HepG2 (cell line): Measurements from ENCODE around the gene DGCR2. TPM values are rescaled to one million over a fixed set of nuclear protein-coding genes. Genes with fewer than 3 reads are reported as not detected.

Experiments used
- BRF2 ChIP-seq: sonication (generic); formaldehyde crosslinking; IDR thresholded peaks from 2 replicates; pipeline ENCODE4 v1.8.1; 2022; ENCODE audit warnings: mild to moderate bottlenecking, missing genetic modification reagents
- CREBL2 ChIP-seq: sonication (generic); formaldehyde crosslinking; IDR thresholded peaks from 2 replicates; pipeline ENCODE4 v1.8.1; 2023; ENCODE audit warnings: missing genetic modification reagents, mild to moderate bottlenecking, borderline replicate concordance
- ELF4 ChIP-seq: sonication (generic); formaldehyde crosslinking; IDR thresholded peaks from 2 replicates; pipeline ENCODE4 v1.5.0; 2020; ENCODE audit warnings: missing genetic modification reagents, mild to moderate bottlenecking, moderate library complexity, borderline replicate concordance
- KDM1A ChIP-seq: IDR thresholded peaks from 2 replicates; pipeline ENCODE4 v1.6.1; 2016; ENCODE audit warnings: missing compliant biosample characterization
- MBNL3 ChIP-seq: fragments of 250-450 bp; sonication (Bioruptor Pico); conservative IDR thresholded peaks from 2 replicates; pipeline ENCODE4 v1.8.0; 2022; ENCODE audit warnings: mild to moderate bottlenecking, inconsistent platforms
- POLR2A ChIP-seq, 2 experiments: IDR thresholded peaks; 2 replicates each; pipeline ENCODE4 v1.6.1; 2011; ENCODE audit warnings: low read depth in 2 of 2, low read length in 2 of 2, mild to moderate bottlenecking in 1 of 2, moderate library complexity in 1 of 2; ENCODE audit not compliant: insufficient read depth in 1 of 2
- RBAK ChIP-seq: sonication (generic); formaldehyde crosslinking; IDR thresholded peaks from 2 replicates; pipeline ENCODE4 v1.5.1; 2020; ENCODE audit warnings: mild to moderate bottlenecking, missing genetic modification reagents
- RBFOX2 ChIP-seq: fragments of 200-400 bp; formaldehyde crosslinking; IDR thresholded peaks from 2 replicates; pipeline ENCODE4 v1.6.1; 2017; ENCODE audit warnings: low read depth, mild to moderate bottlenecking, low read length
- SIN3A ChIP-seq: IDR thresholded peaks from 2 replicates; pipeline ENCODE4 v1.6.1; 2011; ENCODE audit warnings: low read depth, mild to moderate bottlenecking, control low read depth, low read length, borderline replicate concordance
- SMARCC2 ChIP-seq: fragments of 450-650 bp; IDR thresholded peaks from 2 replicates; pipeline ENCODE4 v1.6.1; 2017; ENCODE audit warnings: antibody characterized with exemption, mild to moderate bottlenecking
- TCF12 ChIP-seq, 2 experiments: fragments of 450-650 bp in 1 of 2; sonication (generic) in 1 of 2; formaldehyde crosslinking in 1 of 2; IDR thresholded peaks; 2 replicates each; pipeline versions ENCODE4 v1.6.1 to v1.8.0; 2017 to 2022; ENCODE audit warnings: antibody characterized with exemption in 1 of 2, mild to moderate bottlenecking in 1 of 2, missing genetic modification reagents in 1 of 2, moderate library complexity in 1 of 2
- THAP7 ChIP-seq: sonication (generic); formaldehyde crosslinking; IDR thresholded peaks from 2 replicates; pipeline ENCODE4 v1.8.1; 2023; ENCODE audit warnings: mild to moderate bottlenecking, missing genetic modification reagents
- ZNF10 ChIP-seq: sonication (generic); formaldehyde crosslinking; IDR thresholded peaks from 2 replicates; pipeline ENCODE4 v1.4.0; 2020; ENCODE audit warnings: mild to moderate bottlenecking, low read depth, missing genetic modification reagents, borderline replicate concordance
- ZNF180 ChIP-seq: sonication (generic); formaldehyde crosslinking; IDR thresholded peaks from 2 replicates; pipeline ENCODE4 v1.4.0; 2020; ENCODE audit warnings: low read depth, missing genetic modification reagents, borderline replicate concordance
- ZNF326 ChIP-seq: sonication (generic); formaldehyde crosslinking; IDR thresholded peaks from 2 replicates; pipeline ENCODE4 v1.4.0; 2020; ENCODE audit warnings: missing genetic modification reagents, borderline replicate concordance
- ZNF329 ChIP-seq: sonication (generic); formaldehyde crosslinking; IDR thresholded peaks from 2 replicates; pipeline ENCODE4 v1.9.0; 2021; ENCODE audit warnings: low read depth, mild to moderate bottlenecking, missing genetic modification reagents
- ZNF441 ChIP-seq: sonication (generic); formaldehyde crosslinking; IDR thresholded peaks from 2 replicates; pipeline ENCODE4 v1.7.0; 2021; ENCODE audit warnings: missing genetic modification reagents, borderline replicate concordance
- ZNF512B ChIP-seq: sonication (generic); formaldehyde crosslinking; IDR thresholded peaks from 2 replicates; pipeline ENCODE4 v1.5.1; 2020; ENCODE audit warnings: missing genetic modification reagents, mild to moderate bottlenecking, borderline replicate concordance
- ZNF766 ChIP-seq: sonication (generic); formaldehyde crosslinking; IDR thresholded peaks from 2 replicates; pipeline ENCODE4 v1.5.0; 2020; ENCODE audit warnings: missing genetic modification reagents, borderline replicate concordance
- ZNF777 ChIP-seq: sonication (generic); formaldehyde crosslinking; IDR thresholded peaks from 2 replicates; pipeline ENCODE4 v1.4.0; 2020; ENCODE audit warnings: missing genetic modification reagents
- ZZZ3 ChIP-seq: sonication (generic); formaldehyde crosslinking; IDR thresholded peaks from 2 replicates; pipeline ENCODE4 v1.4.0; 2020; ENCODE audit warnings: missing genetic modification reagents, mild to moderate bottlenecking, borderline replicate concordance
- polyA plus RNA-seq, 8 experiments: library from polyadenylated mRNA; depleted of rRNA in 3 of 8; stranded (reverse) in 7 of 8; unstranded in 1 of 8; fragments of >200 nt; fragmentation: Illumina TruSeq in 4 of 8; extraction: Trizol in 4 of 8; gene quantifications; 2 replicates each; pipeline versions ENCODE4 v1.2.1 to v1.2.3, GENCODE V29; 2011 to 2016; ENCODE audit warnings: low read depth in 4 of 8, missing spikeins in 1 of 8, mixed read lengths in 1 of 8; ENCODE audit not compliant: insufficient read depth in 1 of 8
- total RNA-seq, 5 experiments: library from RNA; depleted of rRNA; stranded (reverse); fragments of >200 nt; fragmentation: Illumina TruSeq; extraction: Trizol; gene quantifications; 2 replicates each; pipeline ENCODE4 v1.2.3, GENCODE V29; 2016; ENCODE audit warnings: low read depth in 1 of 5

The DGCR2 gene
- total and polyA plus RNA-seq, 2 of the 13 experiments (the other 11 are each of a cell fraction or from before 2014, with no cell fraction given): 23.1 to 35.3 TPM

GRCh38 chr22:19109198-19110063 lies 12.8 kb downstream of the DGCR2 start (continued):
- TF ChIP-seq ZNF512B (CRISPR knock-in tag) (no peak), BRF2 (CRISPR knock-in tag) (no peak), ZNF180 (CRISPR knock-in tag) (no peak), ELF4 (CRISPR knock-in tag) (no peak), SMARCC2 (no peak), KDM1A (0 out of 2 replicates have a peak, but pooled peaks have one; percentile 16), ZNF329 (CRISPR knock-in tag) (no peak), ZNF441 (no peak), MBNL3 (CRISPR knock-in tag) (no peak), ZNF777 (CRISPR knock-in tag) (no peak), TCF12 (IDR thresholded peaks at IDR 0.05) (no peak), TCF12 (CRISPR knock-in tag; IDR thresholded peaks at IDR 0.05) (no peak), RBFOX2 (no peak), ZZZ3 (no peak), RBAK (CRISPR knock-in tag) (no peak), SIN3A (no peak), ZNF766 (CRISPR knock-in tag) (no peak), ZNF10 (CRISPR knock-in tag) (no peak), CREBL2 (CRISPR knock-in tag) (no peak), THAP7 (no peak), POLR2A (IDR thresholded peaks at IDR 0.05; ENCODE audit: insufficient read depth in 1 of 2, low read depth in 2 of 2, low read length in 2 of 2) (no peak), ZNF326 (no peak)
